ENCODE data around the gene VSTM2B. TPM values are rescaled to one million over a fixed set of nuclear protein-coding genes. Genes with fewer than 3 reads are reported as not detected.
A peak's percentile ranks its signal among the peaks of the same experiment; 100 is the strongest.

VSTM2B gene
- total and polyA plus RNA-seq, 2 of the 13 experiments (the other 11 are each of a cell fraction or from before 2014, with no cell fraction given) = not detected

DNA sequence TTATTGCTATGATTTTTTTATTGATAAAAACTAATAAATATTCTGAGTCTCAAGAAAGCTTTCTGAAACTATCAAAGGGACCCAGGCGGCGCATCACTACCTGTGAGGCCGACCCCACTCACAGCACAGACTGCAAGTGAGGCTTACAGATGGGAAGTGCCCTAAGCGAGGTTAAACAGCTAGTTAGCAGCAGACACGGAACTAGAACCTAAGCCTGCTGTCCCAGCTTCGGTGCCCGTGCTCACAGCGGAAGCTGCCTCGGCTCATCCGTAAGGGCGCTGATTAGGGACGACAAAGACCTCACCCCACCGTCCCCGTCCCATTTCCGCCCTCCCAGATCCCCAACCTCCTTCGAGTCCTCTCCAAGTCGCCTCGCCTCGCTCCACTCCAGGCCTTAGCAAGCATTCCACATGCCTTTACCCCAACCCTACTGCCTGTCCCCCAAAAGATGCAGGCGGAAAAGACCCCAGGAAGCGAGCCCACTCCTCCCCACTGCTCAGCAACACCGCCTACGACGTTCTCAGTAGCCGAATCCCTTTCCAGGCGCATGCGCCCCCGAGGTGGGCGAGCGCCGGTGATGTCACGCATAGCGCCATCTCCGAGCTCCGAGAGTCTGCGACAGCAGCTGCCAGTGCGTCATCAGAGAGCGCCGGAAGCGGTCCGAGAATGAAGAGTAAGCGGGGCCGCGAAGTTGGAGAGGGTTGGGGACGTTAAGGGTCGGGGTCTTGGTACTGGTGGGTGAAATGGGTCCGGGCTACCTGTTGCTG, 80.0 kb downstream of the VSTM2B start, which contains the start of gene POP4 (continued):
- TF ChIP-seq ARID3A (IDR thresholded peaks at IDR 0.05; ENCODE audit: low read depth, low read length) (no peak), SALL2 (CRISPR knock-in tag; IDR thresholded peaks at IDR 0.05) (peak; percentile 94), PHF20 (CRISPR knock-in tag; IDR thresholded peaks at IDR 0.05) (peak; percentile 100), RARG (CRISPR knock-in tag; IDR thresholded peaks at IDR 0.05; ENCODE audit: low read depth) (no peak), ZNF10 (CRISPR knock-in tag; IDR thresholded peaks at IDR 0.05; ENCODE audit: borderline replicate concordance, low read depth) (no peak), RORA (CRISPR knock-in tag; IDR thresholded peaks at IDR 0.05) (no peak), BRCA1 (CRISPR knock-in tag; IDR thresholded peaks at IDR 0.05) (no peak), SRF (IDR thresholded peaks at IDR 0.05; ENCODE audit: low read depth, low read length) (peak; percentile 81), SMAD3 (CRISPR knock-in tag; IDR thresholded peaks at IDR 0.05) (peak; percentile 57; the same call in 1 of the 2 replicates), ATF7 (IDR thresholded peaks at IDR 0.05) (peak; percentile 52; the same call in 1 of the 2 replicates), ATF7 (CRISPR knock-in tag; IDR thresholded peaks at IDR 0.05) (peak; percentile 84; the same call in 1 of the 2 replicates), MLX (CRISPR knock-in tag; IDR thresholded peaks at IDR 0.05) (no peak), POLR2A (IDR thresholded peaks at IDR 0.05; ENCODE audit: insufficient read depth in 1 of 2, low read depth in 2 of 2, low read length in 2 of 2) (peak; percentile 90 to 98), EP300 (IDR thresholded peaks at IDR 0.05; ENCODE audit: low read depth in 2 of 2, low read length in 2 of 2) (no peak), EP300 (CRISPR knock-in tag; IDR thresholded peaks at IDR 0.05; ENCODE audit: borderline replicate concordance) (no peak), ZFP37 (CRISPR knock-in tag; IDR thresholded peaks at IDR 0.05; ENCODE audit: borderline replicate concordance) (no peak), ZNF20 (CRISPR knock-in tag; IDR thresholded peaks at IDR 0.05) (no peak), ZNF609 (CRISPR knock-in tag; IDR thresholded peaks at IDR 0.05; ENCODE audit: borderline replicate concordance) (0 out of 2 replicates have a peak, but pooled peaks have one; percentile 21)
- TF ChIP-seq, protein P1, sequence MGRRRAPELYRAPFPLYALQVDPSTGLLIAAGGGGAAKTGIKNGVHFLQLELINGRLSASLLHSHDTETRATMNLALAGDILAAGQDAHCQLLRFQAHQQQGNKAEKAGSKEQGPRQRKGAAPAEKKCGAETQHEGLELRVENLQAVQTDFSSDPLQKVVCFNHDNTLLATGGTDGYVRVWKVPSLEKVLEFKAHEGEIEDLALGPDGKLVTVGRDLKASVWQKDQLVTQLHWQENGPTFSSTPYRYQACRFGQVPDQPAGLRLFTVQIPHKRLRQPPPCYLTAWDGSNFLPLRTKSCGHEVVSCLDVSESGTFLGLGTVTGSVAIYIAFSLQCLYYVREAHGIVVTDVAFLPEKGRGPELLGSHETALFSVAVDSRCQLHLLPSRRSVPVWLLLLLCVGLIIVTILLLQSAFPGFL (CRISPR knock-in tag; IDR thresholded peaks at IDR 0.05) = no peak
